Measurements from ENCODE around the gene ITPR2.

Gene ITPR2

GRCh38 chr12:26813812-26814211, 19.2 kb downstream of the ITPR2 start:
- H3K9me3 Mint-ChIP-seq, result no peaks in the 10 kb centered on the region
- no peaks in the 10 kb centered on the region for H3K27me3 Mint-ChIP-seq
- peaks cover 35% of the 10 kb centered on the region for H3K4me1 Mint-ChIP-seq
- no peak overlapping the region for H3K27ac Mint-ChIP-seq
- no peak for DNase-seq
- ATAC-seq, result no peak
- H3K4me3 Mint-ChIP-seq, result no peak overlapping the region

- no peak for ATAC-seq
- H3K9me3 Mint-ChIP-seq, result no peaks in the 10 kb centered on the region
- peak overlapping the region in 1 of 2 donors; percentile 65 for H3K27ac Mint-ChIP-seq
- H3K4me3 Mint-ChIP-seq, result no peak overlapping the region
- DNase-seq, result no peak
- no peaks in the 10 kb centered on the region for H3K27me3 Mint-ChIP-seq
- H3K4me1 Mint-ChIP-seq, result peaks cover 44% of the 10 kb centered on the region
Observed at GRCh38 chr12:26810330-26810729, 22.7 kb downstream of the ITPR2 start.

DNA sequence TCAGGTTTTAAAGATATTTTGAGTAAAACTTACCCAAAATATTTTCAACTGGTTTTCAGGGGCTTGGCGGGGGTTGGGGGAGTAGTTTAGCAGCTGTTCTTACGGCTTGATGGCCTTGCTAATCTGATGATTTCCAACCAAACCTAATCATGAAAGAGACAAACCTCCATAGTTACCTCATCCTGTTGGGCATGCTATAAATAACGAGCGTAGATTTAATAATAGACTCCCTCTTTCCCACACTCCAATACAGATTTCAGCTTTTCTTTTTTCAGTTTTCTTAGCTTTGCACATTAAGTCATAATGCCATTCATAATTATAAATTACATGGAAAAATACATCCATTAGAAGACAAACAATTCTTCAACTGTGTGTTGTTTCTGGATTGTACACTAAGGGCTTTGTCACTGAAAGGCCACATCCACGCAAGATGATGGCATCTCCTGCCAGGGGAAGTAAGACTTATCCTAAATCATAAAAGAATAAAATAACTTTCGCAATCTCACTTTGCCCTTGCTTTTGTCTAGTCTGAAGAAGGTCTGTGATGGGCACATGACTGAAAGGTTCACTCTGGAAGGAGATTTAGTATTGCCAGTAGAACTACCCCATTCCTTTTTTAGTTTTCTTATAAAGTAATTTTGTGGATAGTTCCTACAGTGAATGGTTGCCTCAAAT, 23.2 kb downstream of the ITPR2 start:
- Mint-ChIP-seq H3K27me3 (no peaks in the 10 kb centered on the region), H3K4me3 (peak overlapping the region in 1 of 2 donors; percentile 6), H3K4me1 (peaks cover 44% of the 10 kb centered on the region), H3K9me3 (no peaks in the 10 kb centered on the region), H3K27ac (peak overlapping the region in 1 of 2 donors; percentile 13)
- DNase-seq, result no peak
- ATAC-seq, result no peak

- peak overlapping the region in 1 of 2 donors; percentile 5 for H3K27ac Mint-ChIP-seq
- H3K4me1 Mint-ChIP-seq, result peaks cover 44% of the 10 kb centered on the region
- no peaks in the 10 kb centered on the region for H3K9me3 Mint-ChIP-seq
- H3K27me3 Mint-ChIP-seq, result no peaks in the 10 kb centered on the region
- DNase-seq, result no peak
- peak; percentile 86 for ATAC-seq
- H3K4me3 Mint-ChIP-seq, result peak overlapping the region; percentile 7 to 48
Observed at GRCh38 chr12:26808766-26809476, 24.1 kb downstream of the ITPR2 start.

- no peak for DNase-seq
- H3K4me1 Mint-ChIP-seq, result peaks cover 54% of the 10 kb centered on the region
- H3K9me3 Mint-ChIP-seq, result no peaks in the 10 kb centered on the region
Observed at GRCh38 chr12:26807292-26807691, 25.7 kb downstream of the ITPR2 start.

DNA sequence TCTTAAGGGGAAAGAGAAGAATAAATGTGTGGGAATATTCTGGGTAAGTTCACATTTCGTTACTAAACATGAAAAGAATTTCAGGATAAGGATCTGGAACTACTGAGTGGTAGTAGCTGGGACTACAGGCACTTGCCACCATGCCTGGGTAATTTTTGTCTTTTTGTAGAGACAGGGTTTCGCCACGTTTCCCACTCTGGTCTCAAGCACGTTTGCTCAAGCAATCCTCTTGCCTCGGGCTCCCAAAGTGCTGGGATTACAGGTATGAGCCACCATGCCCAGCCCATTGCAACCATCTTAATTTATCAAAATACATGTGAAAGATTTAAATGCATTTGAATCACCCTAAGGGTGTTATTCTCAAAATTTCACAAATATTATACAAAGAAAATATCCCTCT, 26.4 kb downstream of the ITPR2 start:
- Mint-ChIP-seq H3K27ac (no peak overlapping the region), H3K4me3 (no peak overlapping the region), H3K4me1 (peaks cover 54% of the 10 kb centered on the region), H3K9me3 (no peaks in the 10 kb centered on the region), H3K27me3 (no peaks in the 10 kb centered on the region)
- DNase-seq (no peak), ATAC-seq (no peak)

More at GRCh38 chr12:26807292-26807691, 25.7 kb downstream of the ITPR2 start:
- Mint-ChIP-seq H3K27me3 (no peaks in the 10 kb centered on the region), H3K4me3 (no peak overlapping the region), H3K27ac (no peak overlapping the region)
- ATAC-seq, result no peak

DNA sequence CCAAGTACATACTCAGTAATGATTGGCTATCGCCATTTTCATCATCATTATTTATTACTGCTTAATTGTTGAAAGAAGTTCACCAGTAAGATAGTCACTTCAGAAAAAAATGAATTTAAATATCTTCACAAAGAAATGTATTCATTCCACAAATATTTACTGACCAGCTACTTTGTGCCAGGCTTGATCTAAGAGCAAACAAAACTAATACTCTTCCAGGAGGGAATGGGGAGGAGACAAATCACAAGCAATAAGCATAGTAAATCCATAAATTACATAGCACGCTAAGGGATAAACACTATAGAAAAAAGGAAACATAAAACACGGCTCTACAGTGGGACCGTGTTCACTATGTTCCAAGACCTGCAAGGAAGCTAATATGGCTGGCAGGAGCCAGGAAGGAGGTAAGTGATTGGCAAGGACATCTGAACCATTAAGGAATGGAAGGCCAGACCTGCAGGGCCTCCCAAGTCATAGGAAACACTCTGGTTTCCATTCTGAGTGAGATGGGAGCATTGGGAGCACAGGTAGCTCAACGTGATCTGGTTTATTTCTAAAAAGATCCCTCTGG, 27.5 kb downstream of the ITPR2 start:
- no peak overlapping the region for H3K4me3 Mint-ChIP-seq
- no peak overlapping the region for H3K27ac Mint-ChIP-seq
- peaks cover 49% of the 10 kb centered on the region for H3K4me1 Mint-ChIP-seq
- ATAC-seq (no peak), DNase-seq (no peak)
- no peaks in the 10 kb centered on the region for H3K27me3 Mint-ChIP-seq
- H3K9me3 Mint-ChIP-seq, result no peaks in the 10 kb centered on the region

GRCh38 chr12:26803552-26803951, 29.4 kb downstream of the ITPR2 start:
- Mint-ChIP-seq H3K4me1 (peaks cover 39% of the 10 kb centered on the region), H3K4me3 (no peak overlapping the region), H3K27ac (peak overlapping the region in 1 of 2 donors; percentile 3), H3K27me3 (no peaks in the 10 kb centered on the region), H3K9me3 (no peaks in the 10 kb centered on the region)
- no peak for ATAC-seq
- no peak for DNase-seq

DNA sequence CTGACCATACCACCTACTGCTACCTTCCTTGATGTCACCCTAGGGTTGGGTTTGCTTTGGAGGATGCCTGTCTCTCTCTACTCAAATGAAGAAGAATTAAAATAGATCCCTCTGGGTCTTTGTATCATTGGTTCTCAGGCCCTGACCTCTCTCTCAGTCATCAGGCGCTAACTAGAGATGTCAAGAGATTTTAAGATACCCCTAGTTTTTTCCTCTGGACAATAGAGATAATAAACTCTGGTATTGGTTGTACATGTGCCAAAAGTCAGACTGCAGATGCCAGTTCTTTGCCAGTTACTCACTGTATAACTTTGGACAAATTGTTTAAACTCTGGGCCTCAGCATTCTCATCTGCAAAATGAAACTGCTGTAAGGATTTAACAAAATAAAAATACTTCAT, 31.5 kb downstream of the ITPR2 start:
- Mint-ChIP-seq H3K9me3 (no peaks in the 10 kb centered on the region), H3K4me1 (peaks cover 35% of the 10 kb centered on the region), H3K4me3 (no peak overlapping the region), H3K27ac (no peak overlapping the region), H3K27me3 (no peaks in the 10 kb centered on the region)
- no peak for DNase-seq
- ATAC-seq, result no peak

GRCh38 chr12:26800858-26801257, 32.1 kb downstream of the ITPR2 start:
- Mint-ChIP-seq H3K27ac (no peak overlapping the region), H3K27me3 (no peaks in the 10 kb centered on the region)
- no peak for ATAC-seq

GRCh38 chr12:26800347-26800746, 32.6 kb downstream of the ITPR2 start:
- Mint-ChIP-seq H3K9me3 (no peaks in the 10 kb centered on the region), H3K27ac (no peak overlapping the region), H3K4me1 (peaks cover 29% of the 10 kb centered on the region), H3K4me3 (no peak overlapping the region), H3K27me3 (no peaks in the 10 kb centered on the region)
- ATAC-seq (no peak), DNase-seq (no peak)

More at GRCh38 chr12:26800858-26801257, 32.1 kb downstream of the ITPR2 start:
- Mint-ChIP-seq H3K4me3 (no peak overlapping the region), H3K9me3 (no peaks in the 10 kb centered on the region), H3K4me1 (peaks cover 34% of the 10 kb centered on the region)
- DNase-seq, result no peak

GRCh38 chr12:26799741-26800140, 33.3 kb downstream of the ITPR2 start:
- DNase-seq (no peak), ATAC-seq (peak; percentile 50)
- H3K27me3 Mint-ChIP-seq, result no peaks in the 10 kb centered on the region
- no peak overlapping the region for H3K4me3 Mint-ChIP-seq
- peaks cover 29% of the 10 kb centered on the region for H3K4me1 Mint-ChIP-seq
- no peaks in the 10 kb centered on the region for H3K9me3 Mint-ChIP-seq
- no peak overlapping the region for H3K27ac Mint-ChIP-seq

GRCh38 chr12:26798640-26799039, 34.4 kb downstream of the ITPR2 start:
- Mint-ChIP-seq H3K27ac (no peak overlapping the region), H3K27me3 (no peaks in the 10 kb centered on the region), H3K9me3 (no peaks in the 10 kb centered on the region), H3K4me3 (no peak overlapping the region), H3K4me1 (peaks cover 26% of the 10 kb centered on the region)
- DNase-seq (no peak), ATAC-seq (no peak)

- no peak overlapping the region for H3K27ac Mint-ChIP-seq
Observed at GRCh38 chr12:26798023-26798422, 35.0 kb downstream of the ITPR2 start.

DNA sequence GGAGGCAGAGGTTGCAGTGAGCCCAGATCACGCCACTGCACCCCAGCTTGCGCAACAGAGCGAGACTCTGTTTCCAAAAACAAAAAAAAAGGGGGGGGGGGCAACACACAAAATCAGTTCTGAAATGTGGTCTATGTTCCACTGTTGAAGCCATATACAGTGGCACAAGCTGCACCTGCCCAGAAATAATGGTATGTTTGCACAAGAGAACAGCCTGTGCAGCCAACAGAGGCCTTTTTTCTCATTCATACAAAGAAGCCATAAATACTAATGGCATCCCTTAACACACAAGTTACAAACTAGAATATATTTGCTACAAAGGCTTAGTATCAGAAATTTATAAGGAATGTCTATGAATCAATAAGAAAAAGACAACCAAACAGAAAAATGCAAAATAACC, 37.1 kb downstream of the ITPR2 start:
- ATAC-seq (no peak), DNase-seq (no peak)
- H3K9me3 Mint-ChIP-seq, result no peaks in the 10 kb centered on the region
- H3K27ac Mint-ChIP-seq, result no peak overlapping the region
- no peak overlapping the region for H3K4me3 Mint-ChIP-seq
- peaks cover 32% of the 10 kb centered on the region for H3K4me1 Mint-ChIP-seq
- H3K27me3 Mint-ChIP-seq, result no peaks in the 10 kb centered on the region

More at GRCh38 chr12:26798023-26798422, 35.0 kb downstream of the ITPR2 start:
- no peaks in the 10 kb centered on the region for H3K27me3 Mint-ChIP-seq
- DNase-seq (no peak), ATAC-seq (no peak)
- peaks cover 20% of the 10 kb centered on the region for H3K4me1 Mint-ChIP-seq
- no peaks in the 10 kb centered on the region for H3K9me3 Mint-ChIP-seq
- no peak overlapping the region for H3K4me3 Mint-ChIP-seq

GRCh38 chr12:26791301-26791791, 41.6 kb downstream of the ITPR2 start:
- ATAC-seq, result no peak
- H3K9me3 Mint-ChIP-seq, result no peaks in the 10 kb centered on the region
- H3K4me1 Mint-ChIP-seq, result peaks cover 28% of the 10 kb centered on the region
- H3K27me3 Mint-ChIP-seq, result no peaks in the 10 kb centered on the region
- DNase-seq, result no peak
- peak overlapping the region in 1 of 2 donors; percentile 53 for H3K27ac Mint-ChIP-seq
- H3K4me3 Mint-ChIP-seq, result no peak overlapping the region

Measured in stimulated activated naive CD8-positive, alpha-beta T cell treated with anti-CD3 and anti-CD28 coated beads, Interleukin-15, amount 100 ng/mL, for 72 hours (primary cell).